Left ventricle myocardium inferior (tissue), 1 donor: ENCODE results near the gene BSG. TPM values are rescaled to one million over a fixed set of nuclear protein-coding genes. Genes with fewer than 3 reads are reported as not detected.

ENCODE experiments used
- DNase-seq: peaks from one replicate; pipeline ENCODE4 v3.0.0-alpha.2; 2020
- H3K27ac ChIP-seq: fragments of 200-600 bp; replicated peaks from 2 replicates; pipeline ENCODE4 v1.8.0; 2021
- H3K27me3 ChIP-seq: fragments of 200-600 bp; 2 replicates; pipeline ENCODE4 v1.8.0; 2021; ENCODE audit warnings: low read depth
- H3K36me3 ChIP-seq: fragments of 200-600 bp; 2 replicates; pipeline ENCODE4 v1.8.0; 2021
- H3K4me1 ChIP-seq: fragments of 200-600 bp; 2 replicates; pipeline ENCODE4 v1.8.0; 2021
- H3K4me3 ChIP-seq: fragments of 200-600 bp; 2 replicates; pipeline ENCODE4 v1.8.0; 2021; ENCODE audit warnings: mild to moderate bottlenecking, moderate library complexity
- H3K9me3 ChIP-seq: fragments of 200-600 bp; replicated peaks from 2 replicates; pipeline ENCODE4 v1.8.0; 2021
- intact Hi-C: fragments of 100-400 bp; cut with micrococcal nuclease; formaldehyde crosslinking; loops from one replicate; pipeline ENCODE4 v1.11.0; 2022
- total RNA-seq: library from RNA; stranded (reverse); fragmentation: NEBNext Ultra II Directional; extraction: Animal tissue kit (Norgen Biotek cat#: 25700); gene quantifications from one replicate; pipeline ENCODE4 v1.2.1, GENCODE V29; 2021
- TF ChIP-seq, protein P1 (sequence below): fragments of 200-600 bp; IDR thresholded peaks from 2 replicates; pipeline ENCODE4 v1.8.0; 2021; ENCODE audit warnings: antibody characterized with exemption, mild to moderate bottlenecking, borderline replicate concordance
- donor health status: DM: no; HTN: yes; CAD: no; lungs with severe emphysema.

Gene BSG
- total RNA-seq, 1 donor from 2014 or later = 1,533 TPM

DNA sequence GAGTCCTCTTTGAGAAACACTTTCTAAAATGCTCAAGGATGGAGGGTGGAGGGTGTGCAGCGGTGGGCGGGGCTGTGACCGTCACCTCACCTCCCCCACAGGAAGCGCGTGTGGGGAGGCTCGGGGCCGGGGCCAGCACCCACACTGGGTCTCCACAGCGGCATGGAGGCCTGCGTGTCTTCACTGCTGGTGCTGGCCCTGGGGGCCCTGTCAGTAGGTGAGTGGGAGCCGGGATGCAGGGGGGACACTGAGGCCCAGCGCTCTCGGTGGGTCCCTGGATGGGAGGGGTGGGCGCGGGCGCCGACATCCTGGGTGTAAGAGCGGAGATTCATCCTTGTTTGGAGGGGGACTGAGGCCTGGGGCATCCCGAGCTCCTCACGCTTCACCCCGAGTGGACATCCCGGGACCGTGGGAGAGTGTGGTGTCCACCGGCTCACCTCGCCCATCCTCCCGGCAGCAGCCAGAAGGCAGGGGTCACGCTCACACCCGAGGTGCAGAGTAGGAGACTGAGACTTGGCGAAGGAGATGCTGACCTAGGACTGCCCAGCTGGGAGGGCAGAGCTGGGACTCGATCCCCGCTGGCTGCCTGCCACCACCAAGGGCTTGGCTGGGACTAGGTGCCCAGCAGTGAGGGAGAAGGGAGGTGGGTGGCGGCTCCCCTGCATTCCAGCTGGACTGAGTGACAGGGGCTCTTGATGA is 28.3 kb upstream of the BSG start, which contains the start of gene GZMM:
Gene GZMM, plus strand, starts transcription at position 144 of the 699 bp plus-strand sequence. Its CDS starts 19 bp downstream, at position 163.
- Histone ChIP-seq H3K4me1 (peaks cover 9% of the 10 kb centered on the region), H3K9me3 (no peaks in the 10 kb centered on the region), H3K27ac (no peak within 1 kb of the TSS), H3K36me3 (peaks cover 29% of the 10 kb centered on the region), H3K27me3 (no peaks in the 10 kb centered on the region), H3K4me3 (no peak within 1 kb of the TSS)
- TF ChIP-seq, protein P1, sequence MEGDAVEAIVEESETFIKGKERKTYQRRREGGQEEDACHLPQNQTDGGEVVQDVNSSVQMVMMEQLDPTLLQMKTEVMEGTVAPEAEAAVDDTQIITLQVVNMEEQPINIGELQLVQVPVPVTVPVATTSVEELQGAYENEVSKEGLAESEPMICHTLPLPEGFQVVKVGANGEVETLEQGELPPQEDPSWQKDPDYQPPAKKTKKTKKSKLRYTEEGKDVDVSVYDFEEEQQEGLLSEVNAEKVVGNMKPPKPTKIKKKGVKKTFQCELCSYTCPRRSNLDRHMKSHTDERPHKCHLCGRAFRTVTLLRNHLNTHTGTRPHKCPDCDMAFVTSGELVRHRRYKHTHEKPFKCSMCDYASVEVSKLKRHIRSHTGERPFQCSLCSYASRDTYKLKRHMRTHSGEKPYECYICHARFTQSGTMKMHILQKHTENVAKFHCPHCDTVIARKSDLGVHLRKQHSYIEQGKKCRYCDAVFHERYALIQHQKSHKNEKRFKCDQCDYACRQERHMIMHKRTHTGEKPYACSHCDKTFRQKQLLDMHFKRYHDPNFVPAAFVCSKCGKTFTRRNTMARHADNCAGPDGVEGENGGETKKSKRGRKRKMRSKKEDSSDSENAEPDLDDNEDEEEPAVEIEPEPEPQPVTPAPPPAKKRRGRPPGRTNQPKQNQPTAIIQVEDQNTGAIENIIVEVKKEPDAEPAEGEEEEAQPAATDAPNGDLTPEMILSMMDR = no peak
- intact Hi-C loops = no loop called here
- DNase-seq = no peak

GRCh38 chr19:547117-547516 is 25.3 kb upstream of the BSG start:
- Histone ChIP-seq H3K4me1 (peaks cover 13% of the 10 kb centered on the region), H3K4me3 (no peak overlapping the region), H3K27me3 (no peaks in the 10 kb centered on the region), H3K9me3 (no peaks in the 10 kb centered on the region), H3K36me3 (peaks cover 8% of the 10 kb centered on the region), H3K27ac (no peak overlapping the region)
- DNase-seq = no peak
- TF ChIP-seq, protein P1 = no peak
- intact Hi-C loops = no loop called here

- Histone ChIP-seq H3K4me1 (peaks cover 13% of the 10 kb centered on the region), H3K9me3 (no peaks in the 10 kb centered on the region), H3K4me3 (no peak overlapping the region), H3K27me3 (no peaks in the 10 kb centered on the region), H3K36me3 (no peaks in the 10 kb centered on the region), H3K27ac (no peak overlapping the region)
- TF ChIP-seq, protein P1 = no peak
- DNase-seq = no peak
- intact Hi-C loops = no loop called here
Observed at GRCh38 chr19:547836-548720, 24.3 kb upstream of the BSG start.

DNA sequence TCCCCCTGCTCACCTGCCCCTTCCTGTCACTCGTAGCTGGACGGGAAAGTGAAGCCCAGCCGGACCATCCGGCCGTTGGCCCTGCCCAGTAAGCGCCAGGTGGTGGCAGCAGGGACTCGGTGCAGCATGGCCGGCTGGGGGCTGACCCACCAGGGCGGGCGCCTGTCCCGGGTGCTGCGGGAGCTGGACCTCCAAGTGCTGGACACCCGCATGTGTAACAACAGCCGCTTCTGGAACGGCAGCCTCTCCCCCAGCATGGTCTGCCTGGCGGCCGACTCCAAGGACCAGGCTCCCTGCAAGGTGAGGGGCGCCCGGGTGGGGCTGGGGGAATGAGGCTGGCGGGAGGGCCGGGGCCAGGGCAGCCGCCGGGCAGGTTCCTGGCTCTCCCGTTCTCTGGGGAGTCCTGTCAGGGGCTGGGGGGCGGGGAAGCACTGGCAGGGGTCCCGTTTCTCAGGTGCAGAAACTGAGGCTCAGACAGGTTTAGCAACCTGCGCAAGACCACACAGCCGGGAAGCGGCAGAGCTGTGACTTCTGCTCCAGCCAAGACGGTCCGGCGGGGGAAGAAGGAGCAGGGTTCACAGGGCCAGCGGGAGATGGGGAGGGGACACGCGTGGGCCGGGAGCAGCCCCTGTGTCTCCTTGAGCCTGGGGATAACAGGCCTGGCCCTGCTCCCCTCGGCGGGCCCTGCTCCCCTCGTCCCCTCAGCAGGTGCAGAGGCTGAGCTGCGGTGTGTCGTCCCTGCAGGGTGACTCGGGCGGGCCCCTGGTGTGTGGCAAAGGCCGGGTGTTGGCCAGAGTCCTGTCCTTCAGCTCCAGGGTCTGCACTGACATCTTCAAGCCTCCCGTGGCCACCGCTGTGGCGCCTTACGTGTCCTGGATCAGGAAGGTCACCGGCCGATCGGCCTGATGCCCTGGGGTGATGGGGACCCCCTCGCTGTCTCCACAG is 23.2 kb upstream of the BSG start:
- Histone ChIP-seq H3K4me1 (peaks cover 6% of the 10 kb centered on the region), H3K27ac (no peak overlapping the region), H3K36me3 (no peaks in the 10 kb centered on the region), H3K4me3 (no peak overlapping the region), H3K9me3 (no peaks in the 10 kb centered on the region), H3K27me3 (no peaks in the 10 kb centered on the region)
- intact Hi-C loops = no loop called here
- DNase-seq = no peak
- TF ChIP-seq, protein P1 = no peak

DNA sequence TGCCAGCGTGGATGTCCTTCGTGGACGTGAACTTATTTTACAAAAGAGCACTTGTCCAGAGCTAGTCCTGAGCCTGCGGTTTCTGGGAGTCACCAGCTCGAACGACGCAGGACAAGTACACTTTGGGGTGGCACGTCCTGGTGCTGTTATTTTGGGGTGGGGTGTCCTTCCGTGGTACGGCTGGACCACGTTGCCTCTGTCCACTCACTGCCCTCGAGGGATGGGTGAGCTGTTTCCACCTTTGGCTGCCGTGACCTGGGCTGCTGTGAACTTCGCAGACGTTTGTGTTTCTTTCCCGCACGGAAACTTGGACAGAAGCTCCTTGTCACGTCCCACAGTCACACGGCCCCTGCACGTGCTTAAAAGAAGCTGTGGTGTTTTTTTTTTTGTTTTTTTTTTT is 17.6 kb upstream of the BSG start:
- intact Hi-C loops = no loop called here
- no peak overlapping the region for H3K4me3 ChIP-seq
- H3K36me3 ChIP-seq = no peaks in the 10 kb centered on the region
- H3K9me3 ChIP-seq = no peaks in the 10 kb centered on the region
- TF ChIP-seq, protein P1 = no peak
- no peak for DNase-seq
- H3K27ac ChIP-seq = peak overlapping the region; percentile 80
- H3K4me1 ChIP-seq = peaks cover 39% of the 10 kb centered on the region
- no peaks in the 10 kb centered on the region for H3K27me3 ChIP-seq
